Stimulated activated naive CD4-positive, alpha-beta T cell treated with Interleukin-2 at 50 U/mL for 16 hours (primary cell): ENCODE results near the gene RAVER1.
"Not testable (repeated sequence)": the region's sequence is repeated elsewhere in the genome, so short reads cannot be mapped to it uniquely, and the experiment has no call there.

Experiments
- DNase-seq: peaks from one replicate; lab custom pipeline; 2025; lab: John Stamatoyannopoulos, UW

RAVER1 gene

DNA sequence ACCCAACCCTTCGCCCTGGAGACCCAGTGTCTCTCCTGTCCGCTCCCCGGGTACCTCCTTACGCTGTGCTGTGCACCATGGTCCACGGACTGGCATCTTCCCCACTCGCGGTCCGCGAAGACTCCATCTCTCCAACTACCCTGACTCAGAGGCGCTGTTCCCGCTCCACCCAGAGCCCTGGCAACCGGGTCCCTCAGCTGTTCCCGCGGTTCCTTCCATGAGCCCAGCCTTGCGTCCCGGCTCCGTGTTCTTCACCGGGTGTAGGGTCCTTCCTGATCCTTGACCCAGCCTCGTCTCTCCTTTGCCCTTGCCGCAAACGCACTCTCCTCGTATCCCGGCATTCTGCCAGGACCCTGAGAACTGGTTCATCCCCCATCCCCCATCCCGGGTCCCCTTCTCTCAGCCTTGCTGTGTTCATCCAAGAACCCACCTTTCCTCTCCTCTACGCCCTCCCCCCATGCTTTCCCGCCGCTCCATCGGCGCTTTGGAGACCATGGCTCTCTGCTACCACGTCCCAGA lies 42.9 kb downstream of the RAVER1 start:
- no peak for DNase-seq

DNA sequence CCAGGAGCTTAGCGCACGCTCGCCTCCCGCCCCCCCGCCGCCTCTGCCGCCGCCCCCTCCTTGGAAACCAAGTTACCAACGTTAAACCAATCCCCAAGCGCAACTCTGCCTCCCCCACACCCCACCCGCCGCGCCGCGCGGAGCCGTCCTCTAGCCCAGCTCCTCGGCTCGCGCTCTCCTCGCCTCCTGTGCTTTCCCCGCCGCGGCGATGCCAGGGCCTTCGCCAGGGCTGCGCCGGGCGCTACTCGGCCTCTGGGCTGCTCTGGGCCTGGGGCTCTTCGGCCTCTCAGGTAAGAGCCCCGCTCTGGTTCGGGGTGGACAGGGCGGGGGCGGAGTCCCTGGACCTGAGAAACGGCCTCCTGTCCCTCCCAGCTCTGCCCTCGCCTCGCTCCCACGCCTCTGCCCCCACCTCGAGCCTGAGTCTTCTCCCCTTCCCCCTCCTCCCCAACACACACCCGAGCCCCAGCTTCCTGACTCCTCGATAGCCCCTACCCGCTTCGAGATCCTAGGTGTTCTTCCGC lies 43.4 kb downstream of the RAVER1 start, which contains the start of gene ICAM5:
ICAM5 (plus strand) TSS at position 117 of the 521 bp plus-strand sequence; CDS start at position 209, 92 bp downstream.
- peak; percentile 52 for DNase-seq

DNA sequence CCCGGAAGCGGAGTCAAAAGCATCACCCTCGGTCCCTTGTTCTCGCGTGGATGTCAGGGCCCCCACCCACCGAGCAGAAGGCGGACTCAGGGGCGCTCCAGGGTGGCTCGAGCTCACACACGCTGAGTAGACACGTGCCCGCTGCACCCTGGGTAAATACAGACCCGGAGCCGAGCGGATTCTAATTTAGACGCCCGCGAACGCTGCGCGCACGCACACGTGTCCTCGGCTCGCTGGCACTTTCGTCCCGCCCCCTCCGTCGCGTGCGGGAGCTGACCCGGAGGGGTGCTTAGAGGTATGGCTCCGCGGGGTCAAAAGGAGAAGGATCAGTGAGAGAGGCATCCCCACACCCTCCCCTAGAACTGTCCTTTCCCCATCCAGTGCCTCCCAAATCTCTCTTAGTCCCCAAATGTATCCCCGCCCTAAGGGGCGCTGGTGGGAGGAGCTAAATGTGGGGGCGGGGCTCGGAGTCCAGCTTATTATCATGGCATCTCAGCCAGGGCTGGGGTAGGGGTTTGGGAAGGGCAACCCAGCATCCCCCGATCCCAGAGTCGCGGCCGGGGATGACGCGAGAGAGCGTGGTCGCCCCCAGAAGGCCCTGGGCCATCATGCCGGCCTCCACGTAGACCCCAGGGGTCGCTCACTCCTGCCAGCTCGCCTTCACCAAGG lies 44.0 kb downstream of the RAVER1 start:
- peak; percentile 74 for DNase-seq

DNA sequence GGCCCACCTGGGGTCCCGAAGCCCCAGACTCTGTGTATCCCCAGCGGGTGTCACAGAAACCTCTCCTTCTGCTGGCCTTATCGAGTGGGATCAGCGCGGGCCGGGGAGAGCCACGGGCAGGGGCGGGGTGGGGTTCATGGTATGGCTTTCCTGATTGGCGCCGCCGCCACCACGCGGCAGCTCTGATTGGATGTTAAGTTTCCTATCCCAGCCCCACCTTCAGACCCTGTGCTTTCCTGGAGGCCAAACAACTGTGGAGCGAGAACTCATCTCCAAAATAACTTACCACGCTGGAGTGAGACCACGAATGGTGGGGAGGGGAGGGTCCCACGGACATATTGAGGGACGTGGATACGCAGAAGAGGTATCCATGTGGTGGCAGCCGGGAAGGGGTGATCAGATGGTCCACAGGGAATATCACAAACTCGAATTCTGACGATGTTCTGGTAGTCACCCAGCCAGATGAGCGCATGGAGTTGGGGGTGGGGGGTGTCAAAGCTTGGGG lies 44.6 kb downstream of the RAVER1 start:
- peak; percentile 14 for DNase-seq

DNA sequence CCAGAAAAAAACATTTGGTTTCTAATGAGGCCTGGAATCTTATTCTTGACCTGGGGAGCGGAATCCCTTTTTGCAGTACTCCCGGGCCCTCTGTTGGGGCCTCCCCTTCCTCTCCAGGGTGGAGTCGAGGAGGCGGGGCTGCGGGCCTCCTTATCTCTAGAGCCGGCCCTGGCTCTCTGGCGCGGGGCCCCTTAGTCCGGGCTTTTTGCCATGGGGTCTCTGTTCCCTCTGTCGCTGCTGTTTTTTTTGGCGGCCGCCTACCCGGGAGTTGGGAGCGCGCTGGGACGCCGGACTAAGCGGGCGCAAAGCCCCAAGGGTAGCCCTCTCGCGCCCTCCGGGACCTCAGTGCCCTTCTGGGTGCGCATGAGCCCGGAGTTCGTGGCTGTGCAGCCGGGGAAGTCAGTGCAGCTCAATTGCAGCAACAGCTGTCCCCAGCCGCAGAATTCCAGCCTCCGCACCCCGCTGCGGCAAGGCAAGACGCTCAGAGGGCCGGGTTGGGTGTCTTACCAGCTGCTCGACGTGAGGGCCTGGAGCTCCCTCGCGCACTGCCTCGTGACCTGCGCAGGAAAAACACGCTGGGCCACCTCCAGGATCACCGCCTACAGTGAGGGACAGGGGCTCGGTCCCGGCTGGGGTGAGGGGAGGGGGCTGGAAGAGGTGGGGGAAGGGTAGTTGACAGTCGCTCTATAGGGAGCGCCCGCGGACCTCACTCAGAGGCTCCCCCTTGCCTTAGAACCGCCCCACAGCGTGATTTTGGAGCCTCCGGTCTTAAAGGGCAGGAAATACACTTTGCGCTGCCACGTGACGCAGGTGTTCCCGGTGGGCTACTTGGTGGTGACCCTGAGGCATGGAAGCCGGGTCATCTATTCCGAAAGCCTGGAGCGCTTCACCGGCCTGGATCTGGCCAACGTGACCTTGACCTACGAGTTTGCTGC lies 46.3 kb downstream of the RAVER1 start, which contains the start of gene ICAM4:
ICAM4 (plus strand) TSS at position 153 of the 935 bp plus-strand sequence; CDS start at position 211, 58 bp downstream.
- DNase-seq = peak; percentile 30

DNA sequence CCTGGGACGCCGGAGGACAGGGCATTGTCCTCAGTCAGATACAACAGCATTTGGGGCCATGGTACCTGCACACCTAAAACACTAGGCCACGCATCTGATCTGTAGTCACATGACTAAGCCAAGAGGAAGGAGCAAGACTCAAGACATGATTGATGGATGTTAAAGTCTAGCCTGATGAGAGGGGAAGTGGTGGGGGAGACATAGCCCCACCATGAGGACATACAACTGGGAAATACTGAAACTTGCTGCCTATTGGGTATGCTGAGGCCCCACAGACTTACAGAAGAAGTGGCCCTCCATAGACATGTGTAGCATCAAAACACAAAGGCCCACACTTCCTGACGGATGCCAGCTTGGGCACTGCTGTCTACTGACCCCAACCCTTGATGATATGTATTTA lies 47.9 kb downstream of the RAVER1 start:
- DNase-seq = no peak

DNA sequence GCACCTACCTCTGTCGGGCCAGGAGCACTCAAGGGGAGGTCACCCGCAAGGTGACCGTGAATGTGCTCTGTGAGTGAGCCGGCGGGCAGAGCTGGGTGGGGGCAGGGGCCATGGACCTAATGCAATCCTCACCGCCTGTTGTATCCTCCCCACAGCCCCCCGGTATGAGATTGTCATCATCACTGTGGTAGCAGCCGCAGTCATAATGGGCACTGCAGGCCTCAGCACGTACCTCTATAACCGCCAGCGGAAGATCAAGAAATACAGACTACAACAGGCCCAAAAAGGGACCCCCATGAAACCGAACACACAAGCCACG lies 48.4 kb downstream of the RAVER1 start:
- no peak for DNase-seq

DNA sequence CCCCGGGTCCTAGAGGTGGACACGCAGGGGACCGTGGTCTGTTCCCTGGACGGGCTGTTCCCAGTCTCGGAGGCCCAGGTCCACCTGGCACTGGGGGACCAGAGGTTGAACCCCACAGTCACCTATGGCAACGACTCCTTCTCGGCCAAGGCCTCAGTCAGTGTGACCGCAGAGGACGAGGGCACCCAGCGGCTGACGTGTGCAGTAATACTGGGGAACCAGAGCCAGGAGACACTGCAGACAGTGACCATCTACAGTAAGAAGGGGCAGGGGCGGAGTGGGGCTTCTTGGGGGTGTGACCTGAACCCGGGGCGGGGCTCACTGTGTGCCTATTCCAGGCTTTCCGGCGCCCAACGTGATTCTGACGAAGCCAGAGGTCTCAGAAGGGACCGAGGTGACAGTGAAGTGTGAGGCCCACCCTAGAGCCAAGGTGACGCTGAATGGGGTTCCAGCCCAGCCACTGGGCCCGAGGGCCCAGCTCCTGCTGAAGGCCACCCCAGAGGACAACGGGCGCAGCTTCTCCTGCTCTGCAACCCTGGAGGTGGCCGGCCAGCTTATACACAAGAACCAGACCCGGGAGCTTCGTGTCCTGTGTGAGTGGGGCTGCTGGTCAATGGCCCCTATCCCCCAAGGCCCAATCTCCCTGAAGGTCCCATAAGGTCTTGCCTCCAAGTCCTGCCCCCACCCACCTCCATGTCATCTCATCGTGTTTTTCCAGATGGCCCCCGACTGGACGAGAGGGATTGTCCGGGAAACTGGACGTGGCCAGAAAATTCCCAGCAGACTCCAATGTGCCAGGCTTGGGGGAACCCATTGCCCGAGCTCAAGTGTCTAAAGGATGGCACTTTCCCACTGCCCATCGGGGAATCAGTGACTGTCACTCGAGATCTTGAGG lies 49.0 kb downstream of the RAVER1 start:
- no peak for DNase-seq

DNA sequence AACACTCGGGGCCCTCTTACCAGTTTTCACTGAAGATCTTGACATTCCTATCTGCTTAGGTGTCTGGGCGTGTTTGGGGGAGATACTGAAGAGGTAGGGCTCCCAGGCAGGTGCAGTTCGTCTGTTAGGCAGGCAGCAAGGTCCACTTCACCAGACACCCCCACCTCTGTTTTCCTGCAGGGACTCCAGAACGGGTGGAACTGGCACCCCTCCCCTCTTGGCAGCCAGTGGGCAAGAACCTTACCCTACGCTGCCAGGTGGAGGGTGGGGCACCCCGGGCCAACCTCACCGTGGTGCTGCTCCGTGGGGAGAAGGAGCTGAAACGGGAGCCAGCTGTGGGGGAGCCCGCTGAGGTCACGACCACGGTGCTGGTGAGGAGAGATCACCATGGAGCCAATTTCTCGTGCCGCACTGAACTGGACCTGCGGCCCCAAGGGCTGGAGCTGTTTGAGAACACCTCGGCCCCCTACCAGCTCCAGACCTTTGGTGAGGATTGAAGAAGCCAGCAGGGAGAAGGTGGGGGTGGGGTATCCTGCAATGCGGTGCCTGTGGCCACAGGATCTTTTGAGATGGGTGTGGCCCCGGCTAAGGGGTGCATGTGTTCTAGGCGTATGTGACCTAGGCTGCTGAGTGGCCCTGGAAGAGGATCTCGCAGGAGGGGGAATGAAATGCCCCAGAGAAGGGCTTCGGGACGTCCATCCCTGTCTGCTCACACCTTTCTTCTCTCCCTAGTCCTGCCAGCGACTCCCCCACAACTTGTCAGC lies 49.8 kb downstream of the RAVER1 start:
- DNase-seq = no peak

DNA sequence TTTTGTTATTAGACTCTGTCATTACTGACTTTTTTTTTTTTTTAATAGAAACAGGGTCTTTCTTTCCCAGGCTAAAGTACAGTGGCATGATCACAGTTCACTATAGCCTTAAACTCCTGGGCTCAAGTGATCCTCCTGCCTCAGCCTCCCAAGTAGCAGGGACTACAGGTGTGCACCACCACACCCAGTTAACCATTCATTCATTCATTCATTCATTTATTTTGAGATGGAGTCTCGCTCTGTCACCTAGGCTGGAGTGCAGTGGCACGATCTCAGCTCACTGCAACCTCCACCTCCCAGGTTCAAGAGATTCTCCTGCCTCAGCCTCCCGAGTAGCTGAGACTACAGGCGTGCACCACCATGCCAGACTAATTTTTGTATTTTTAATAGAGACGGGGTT lies 51.3 kb downstream of the RAVER1 start:
- not testable (repeated sequence) for DNase-seq

DNA sequence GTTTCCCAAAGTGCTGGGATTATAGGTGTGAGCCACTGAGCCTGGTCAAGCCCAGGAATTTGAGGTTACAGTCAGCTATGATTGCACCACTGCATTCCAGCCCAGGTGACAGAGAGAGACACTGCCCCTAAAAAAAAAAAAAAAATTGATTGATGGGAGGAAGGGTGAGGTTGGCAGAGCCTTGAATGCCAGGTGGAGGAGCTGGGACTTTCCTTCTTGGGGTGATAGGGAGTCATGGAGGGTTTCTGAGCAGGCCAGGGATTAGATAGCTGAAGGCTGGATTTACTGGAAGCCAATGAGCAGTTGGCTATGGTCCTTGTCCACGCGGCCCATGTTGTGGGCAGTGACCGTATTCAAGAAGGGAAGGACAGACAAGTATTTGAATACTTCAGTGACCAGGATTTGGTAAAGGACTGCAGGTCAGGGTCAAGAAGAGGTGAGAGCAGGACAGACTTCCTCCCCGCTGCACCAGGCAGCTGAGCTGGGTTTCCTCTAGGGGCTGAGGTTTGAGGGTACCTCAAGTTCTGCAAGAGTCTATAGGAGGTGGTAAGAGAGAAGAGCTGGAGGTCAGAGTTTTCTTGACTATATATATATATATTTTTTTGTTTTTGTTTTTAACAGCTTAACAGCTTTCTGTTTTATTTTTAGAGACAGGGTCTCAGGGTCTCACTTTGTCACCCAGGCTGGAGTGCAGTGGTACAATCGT lies 53.4 kb downstream of the RAVER1 start:
- DNase-seq = no peak

DNA sequence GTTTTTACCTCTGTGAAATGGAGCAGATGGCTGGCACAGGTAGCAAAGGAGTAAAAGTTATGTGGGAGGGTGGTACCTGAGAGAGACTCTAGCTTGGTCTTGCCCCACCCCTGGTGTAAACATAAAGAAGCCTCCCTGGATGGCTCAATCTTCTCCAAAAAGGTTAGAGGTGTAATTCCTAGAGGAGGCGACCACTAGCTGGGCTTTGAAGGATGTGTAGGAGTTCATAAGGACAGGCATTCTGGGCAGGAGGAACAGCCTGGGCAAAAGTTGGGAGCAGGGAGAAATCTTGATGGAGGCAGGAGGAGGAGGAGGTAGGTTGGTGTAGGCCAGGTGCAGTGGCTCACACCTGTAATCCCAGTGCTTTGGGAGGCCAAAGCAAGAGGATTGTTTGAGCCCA lies 54.4 kb downstream of the RAVER1 start:
- no peak for DNase-seq

DNA sequence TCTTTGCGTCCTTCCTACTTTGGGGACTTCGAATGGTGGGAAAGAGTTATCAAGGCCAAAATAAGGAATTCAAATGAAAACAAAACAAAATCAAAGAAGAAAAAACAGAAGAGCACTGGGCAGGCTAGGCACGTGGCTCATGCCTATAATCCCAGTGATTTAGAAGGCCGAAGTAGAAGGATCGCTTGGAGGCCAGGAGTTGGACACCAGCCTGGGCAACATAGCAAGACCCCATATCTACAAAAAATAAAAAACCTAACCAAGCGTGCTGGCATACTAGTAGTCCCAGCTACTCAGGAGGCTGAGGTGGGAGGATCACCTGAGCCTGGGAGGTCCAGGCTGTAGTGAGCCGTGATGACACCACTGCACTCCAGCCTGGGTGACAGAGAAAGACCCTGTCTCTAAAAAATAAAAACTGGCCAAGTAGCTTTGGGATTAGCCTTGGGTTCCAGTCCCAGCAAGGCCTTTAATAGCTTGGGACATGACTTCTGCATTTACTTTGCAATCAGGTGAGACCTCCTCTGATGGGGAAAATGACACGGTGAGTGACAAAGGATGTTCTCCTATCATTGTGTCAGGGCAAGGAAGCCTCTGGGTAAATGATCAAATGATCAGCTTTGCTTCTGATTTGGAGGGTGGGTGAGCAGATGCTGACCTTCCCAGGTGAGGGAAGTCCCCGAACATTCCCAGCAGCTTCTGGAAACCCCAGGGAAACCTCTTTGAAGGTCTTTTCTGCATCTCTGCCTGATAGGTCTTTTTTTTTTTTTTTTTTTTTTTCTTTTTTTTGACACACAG lies 55.3 kb downstream of the RAVER1 start:
- DNase-seq = no peak

DNA sequence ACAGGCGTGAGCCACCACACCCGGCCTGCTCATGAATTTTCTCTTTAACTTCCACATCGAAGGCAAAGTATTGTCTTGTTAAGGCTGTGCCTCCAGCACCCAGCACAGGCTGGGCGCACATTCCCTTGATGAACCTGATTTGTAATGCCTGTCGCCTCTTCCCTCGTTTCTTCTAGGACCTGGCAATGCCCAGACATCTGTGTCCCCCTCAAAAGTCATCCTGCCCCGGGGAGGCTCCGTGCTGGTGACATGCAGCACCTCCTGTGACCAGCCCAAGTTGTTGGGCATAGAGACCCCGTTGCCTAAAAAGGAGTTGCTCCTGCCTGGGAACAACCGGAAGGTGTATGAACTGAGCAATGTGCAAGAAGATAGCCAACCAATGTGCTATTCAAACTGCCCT lies 58.7 kb downstream of the RAVER1 start:
- no peak for DNase-seq

DNA sequence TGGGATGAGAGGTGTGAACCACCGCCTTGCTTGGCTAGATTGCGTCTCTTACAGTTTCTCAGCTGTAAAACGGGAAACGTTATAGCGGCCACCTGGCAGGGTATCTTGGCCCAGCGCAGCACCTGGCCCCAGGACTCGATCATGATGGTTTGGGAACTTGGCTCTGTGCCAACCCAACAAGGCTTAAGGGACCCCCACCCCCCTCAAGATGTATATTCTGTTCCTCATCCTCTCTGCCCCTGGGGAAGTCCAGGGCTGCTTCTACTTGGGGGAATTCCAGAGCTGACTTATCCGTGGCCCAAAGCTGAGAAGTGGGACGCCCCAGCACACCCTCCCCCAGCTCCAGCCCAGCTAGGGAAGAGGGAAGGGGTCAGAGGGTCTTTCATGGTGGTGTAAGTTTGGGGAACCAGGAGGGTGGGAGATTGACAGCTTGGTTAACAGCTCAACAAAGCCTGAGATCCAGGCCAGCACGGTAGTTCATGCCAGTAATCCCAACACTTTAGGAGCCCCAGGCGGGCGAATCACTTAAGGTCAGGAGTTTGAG lies 61.7 kb downstream of the RAVER1 start:
- peak; percentile 24 for DNase-seq

DNA sequence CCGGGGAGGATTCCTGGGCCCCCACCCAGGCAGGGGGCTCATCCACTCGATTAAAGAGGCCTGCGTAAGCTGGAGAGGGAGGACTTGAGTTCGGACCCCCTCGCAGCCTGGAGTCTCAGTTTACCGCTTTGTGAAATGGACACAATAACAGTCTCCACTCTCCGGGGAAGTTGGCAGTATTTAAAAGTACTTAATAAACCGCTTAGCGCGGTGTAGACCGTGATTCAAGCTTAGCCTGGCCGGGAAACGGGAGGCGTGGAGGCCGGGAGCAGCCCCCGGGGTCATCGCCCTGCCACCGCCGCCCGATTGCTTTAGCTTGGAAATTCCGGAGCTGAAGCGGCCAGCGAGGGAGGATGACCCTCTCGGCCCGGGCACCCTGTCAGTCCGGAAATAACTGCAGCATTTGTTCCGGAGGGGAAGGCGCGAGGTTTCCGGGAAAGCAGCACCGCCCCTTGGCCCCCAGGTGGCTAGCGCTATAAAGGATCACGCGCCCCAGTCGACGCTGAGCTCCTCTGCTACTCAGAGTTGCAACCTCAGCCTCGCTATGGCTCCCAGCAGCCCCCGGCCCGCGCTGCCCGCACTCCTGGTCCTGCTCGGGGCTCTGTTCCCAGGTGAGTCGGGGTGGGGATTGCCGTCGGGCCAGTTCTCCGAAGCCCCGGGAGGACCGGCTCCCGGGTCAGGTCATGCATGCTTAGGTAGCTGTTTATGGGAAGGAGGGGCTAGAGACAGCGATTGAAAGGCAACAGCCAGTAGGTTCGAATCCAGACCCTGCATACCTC lies 62.5 kb downstream of the RAVER1 start, which contains the start of gene ICAM1:
ICAM1 (plus strand) TSS at position 505 of the 779 bp plus-strand sequence; CDS start at position 545, 40 bp downstream.
- peak; percentile 75 for DNase-seq

DNA sequence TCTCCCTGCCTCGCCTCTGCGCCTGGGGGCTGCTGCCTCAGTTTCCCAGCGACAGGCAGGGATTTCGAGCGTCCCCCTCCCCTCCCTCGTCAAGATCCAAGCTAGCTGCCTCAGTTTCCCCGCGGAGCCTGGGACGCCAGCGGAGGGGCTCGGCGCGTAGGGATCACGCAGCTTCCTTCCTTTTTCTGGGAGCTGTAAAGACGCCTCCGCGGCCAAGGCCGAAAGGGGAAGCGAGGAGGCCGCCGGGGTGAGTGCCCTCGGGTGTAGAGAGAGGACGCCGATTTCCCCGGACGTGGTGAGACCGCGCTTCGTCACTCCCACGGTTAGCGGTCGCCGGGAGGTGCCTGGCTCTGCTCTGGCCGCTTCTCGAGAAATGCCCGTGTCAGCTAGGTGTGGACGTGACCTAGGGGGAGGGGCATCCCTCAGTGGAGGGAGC lies 63.1 kb downstream of the RAVER1 start:
- DNase-seq = peak; percentile 73
